Cardiac septum (tissue), 1 donor: Measurements from ENCODE around the gene HAGH. TPM values are rescaled to one million over a fixed set of nuclear protein-coding genes. Genes with fewer than 3 reads are reported as not detected.

ENCODE experiments used
- DNase-seq: peaks from one replicate; pipeline ENCODE4 v3.0.0-alpha.2; 2020; ENCODE audit warnings: low spot score
- intact Hi-C: fragments of 100-400 bp; cut with DNase I; formaldehyde crosslinking; loops from one replicate; pipeline ENCODE4 v1.14.0; 2022
- total RNA-seq: library from RNA; stranded (reverse); fragmentation: NEBNext Ultra II Directional; extraction: Animal tissue kit (Norgen Biotek cat#: 25700); gene quantifications from one replicate; pipeline ENCODE4 v1.2.1, GENCODE V29; 2021
- donor health status: DM: no; HTN: no; CAD: no.

Gene HAGH
- total RNA-seq, 1 donor from 2014 or later, result 166 TPM

GRCh38 chr16:1790611-1791255, 35.9 kb downstream of the HAGH start:
- DNase-seq, result no peak

GRCh38 chr16:1790261-1790610, 36.4 kb downstream of the HAGH start:
- DNase-seq, result no peak
- intact Hi-C loops, result no loop called here

More at GRCh38 chr16:1790611-1791255, 35.9 kb downstream of the HAGH start:
- intact Hi-C loops, result no loop called here

- intact Hi-C loops, result loop anchor here (5.0 kb wide), 1 partner anchor 33 kb away; no protein-coding TSS in a partner anchor
- DNase-seq, result no peak
Observed at GRCh38 chr16:1789643-1790045, 37.0 kb downstream of the HAGH start.

- intact Hi-C loops, result loop anchor here (5.0 kb wide), 1 partner anchor 34 kb away; no protein-coding TSS in a partner anchor
- DNase-seq, result peak; percentile 75
Observed at GRCh38 chr16:1788708-1789100, 37.9 kb downstream of the HAGH start.

GRCh38 chr16:1788095-1788707, 38.4 kb downstream of the HAGH start:
- intact Hi-C loops, result loop anchor here (5.0 kb wide), 1 partner anchor 34 kb away; no protein-coding TSS in a partner anchor
- DNase-seq, result peak; percentile 65

- intact Hi-C loops, result loop anchor here (5.0 kb wide), 1 partner anchor 35 kb away; no protein-coding TSS in a partner anchor
- DNase-seq, result peak; percentile 59
Observed at GRCh38 chr16:1787322-1788094, 39.1 kb downstream of the HAGH start.

- intact Hi-C loops, result loop anchor here (5.0 kb wide), 1 partner anchor 35 kb away; no protein-coding TSS in a partner anchor
- no peak for DNase-seq
Observed at GRCh38 chr16:1787056-1787321, 39.6 kb downstream of the HAGH start.

GRCh38 chr16:1786242-1787055, 40.2 kb downstream of the HAGH start:
- DNase-seq, result no peak
- intact Hi-C loops, result loop anchor here (5.0 kb wide), 1 partner anchor 36 kb away; no protein-coding TSS in a partner anchor

- no peak for DNase-seq
- intact Hi-C loops, result loop anchor here (5.0 kb wide), 1 partner anchor 36 kb away; no protein-coding TSS in a partner anchor
Observed at GRCh38 chr16:1785846-1786170, 40.8 kb downstream of the HAGH start.

GRCh38 chr16:1784977-1785845, 41.4 kb downstream of the HAGH start:
- intact Hi-C loops, result loop anchor here (5.0 kb wide), 2 partner anchors 37 to 157 kb away; partner anchors contain the start of gene MSRB1

GRCh38 chr16:1782408-1783264, 44.0 kb downstream of the HAGH start, which contains the start of the genes NUBP2 and SPSB3:
TSS of gene NUBP2 (plus strand) at chr16:1782960. CDS start at chr16:1783021, 61 bp downstream.
TSS of gene SPSB3 (minus strand) at chr16:1782571. CDS start at chr16:1781483, 1,088 bp downstream.
- intact Hi-C loops, result loop anchor here (5.0 kb wide), 1 partner anchor 160 kb away; the partner anchor contains the start of gene MSRB1
- DNase-seq, result peak; percentile 100

More at GRCh38 chr16:1784977-1785845, 41.4 kb downstream of the HAGH start:
- DNase-seq, result no peak

GRCh38 chr16:1781758-1782407, 44.7 kb downstream of the HAGH start:
- DNase-seq, result no peak
- intact Hi-C loops, result loop anchor here (5.0 kb wide), 1 partner anchor 160 kb away; the partner anchor contains the start of gene MSRB1

GRCh38 chr16:1781254-1781653, 45.4 kb downstream of the HAGH start:
- no peak for DNase-seq

GRCh38 chr16:1780677-1781072, 46.0 kb downstream of the HAGH start:
- no peak for DNase-seq
- intact Hi-C loops, result loop anchor here (5.0 kb wide), 1 partner anchor 162 kb away; the partner anchor contains the start of gene MSRB1

More at GRCh38 chr16:1781254-1781653, 45.4 kb downstream of the HAGH start:
- intact Hi-C loops, result loop anchor here (5.0 kb wide), 1 partner anchor 161 kb away; the partner anchor contains the start of gene MSRB1

GRCh38 chr16:1779741-1780676, 46.6 kb downstream of the HAGH start:
- intact Hi-C loops, result loop anchor here (5.0 kb wide), 1 partner anchor 162 kb away; the partner anchor contains the start of gene MSRB1
- DNase-seq, result no peak
